ENCODE results near the gene HMG20B. TPM values are rescaled to one million over a fixed set of nuclear protein-coding genes. Genes with fewer than 3 reads are reported as not detected.

The HMG20B gene
- total and polyA plus RNA-seq, 2 of the 8 experiments (the other 6 are each of a cell fraction or from before 2014, with no cell fraction given): 42.9 to 74.2 TPM

- no peak for FAIRE-seq
- no peak overlapping the region for H3K9ac ChIP-seq (replicated peaks in 1 of 4; ENCODE audit: extremely low read depth in 1 of 4, low read depth in 3 of 4, low read length in 3 of 4)
These were observed 20.4 kb downstream of the HMG20B start for GRCh38 chr19:3593156-3593555.

More at GRCh38 chr19:3593156-3593555, 20.4 kb downstream of the HMG20B start:
- Histone ChIP-seq H3K14ac (ENCODE audit: insufficient read length) (no peak overlapping the region), H3K23me2 (ENCODE audit: low read depth, low read length) (no peaks in the 10 kb centered on the region), H3K79me1 (ENCODE audit: low read depth, low read length) (no peaks in the 10 kb centered on the region; the same call in 1 of the 2 replicates), H3K23ac (ENCODE audit: insufficient read length) (no peak overlapping the region), H3K79me2 (ENCODE audit: control insufficient read depth in 1 of 2, insufficient read depth in 2 of 2, low read length in 2 of 2) (no peaks in the 10 kb centered on the region), H2BK5ac (ENCODE audit: low read depth, low read length) (no peak overlapping the region), H2BK12ac (ENCODE audit: low read depth, low read length) (no peak overlapping the region; the same call in 1 of the 2 replicates), H3K4me2 (ENCODE audit: insufficient read depth in 1 of 2, low read depth in 2 of 2, low read length in 2 of 2) (no peak overlapping the region), H3K4me1 (replicated peaks in 1 of 4; ENCODE audit: control insufficient read depth in 3 of 4, insufficient read depth in 4 of 4, low read length in 3 of 4) (no peaks in the 10 kb centered on the region), H4K5ac (ENCODE audit: insufficient read length, low read depth, low read length) (no peak overlapping the region), H3K9me3 (ENCODE audit: insufficient read depth in 2 of 2, low read depth in 1 of 2, low read length in 1 of 2) (peaks cover 4 to 9% of the 10 kb centered on the region in 2 experiments; a peak in 3 of 4 replicates), H3K36me3 (ENCODE audit: control insufficient read depth in 2 of 4, insufficient read depth in 4 of 4, low read length in 3 of 4) (no peaks in the 10 kb centered on the region), H4K20me1 (replicated peaks in 1 of 2; ENCODE audit: control insufficient read depth in 1 of 2, insufficient read depth in 2 of 2, low read length in 2 of 2) (peaks cover 0 to 2% of the 10 kb centered on the region in 2 experiments), H4K8ac (ENCODE audit: extremely low read depth, insufficient read depth, low read length) (no peak overlapping the region), H3K56ac (replicated peaks; ENCODE audit: insufficient read length, low read depth, low read length) (no peak overlapping the region), H3K27me3 (replicated peaks in 1 of 4; ENCODE audit: control insufficient read depth in 3 of 4, extremely low read depth in 1 of 4, insufficient read depth in 3 of 4, low read length in 3 of 4) (peaks cover 0 to 2% (median 0%) of the 10 kb centered on the region in 4 experiments; a peak in 2 of 7 replicates), H2BK20ac (ENCODE audit: low read length) (no peak overlapping the region), H2BK120ac (replicated peaks; ENCODE audit: low read depth, low read length) (no peak overlapping the region), H4K91ac (replicated peaks; ENCODE audit: insufficient read length, low read length) (no peak overlapping the region), H2AFZ (ENCODE audit: low read length) (no peak overlapping the region), H3K4me3 (ENCODE audit: extremely low read depth in 1 of 4, insufficient read depth in 2 of 4, low read depth in 3 of 4, low read length in 4 of 4) (no peak overlapping the region), H3K27ac (ENCODE audit: low read depth, low read length) (no peak overlapping the region), H2BK15ac (ENCODE audit: low read length) (no peak overlapping the region), H3K18ac (ENCODE audit: extremely low read depth, low read length) (no peak overlapping the region), H3K4ac (replicated peaks; ENCODE audit: insufficient read length, low read depth, low read length) (no peak overlapping the region), H2AK5ac (ENCODE audit: low read depth, low read length) (no peak overlapping the region; the same call in 1 of the 2 replicates)
- DNase-seq (ENCODE audit: low read depth in 1 of 2, low spot score in 2 of 2): peak in 1 of 2 experiments; percentile 63
- POLR2A ChIA-PET (ENCODE audit: partially characterized antibody): interaction anchor here (0.9 to 1.6 kb wide), 3 partner anchors 12 to 108 kb away, joined by 3 to 6 read pairs (median 3); partner anchors contain the start of gene PIP5K1C
- WGBS, 2 experiments (ENCODE audit: extremely low coverage in 1 of 2, insufficient coverage in 1 of 2, insufficient read length in 1 of 2, insufficient replicate concordance in 2 of 2, low coverage in 1 of 2, low lambda C conversion rate in 2 of 2, missing lambda C conversion rate in 1 of 2): 48% methylated on average over 11 of the region's 11 CpGs; no CpG with 5 or more reads in 1 of the 2 experiments
- CTCF ChIA-PET (ENCODE audit: partially characterized antibody): interaction anchor here (0.9 to 3.9 kb wide), 14 partner anchors 9 to 99 kb away, joined by 3 to 29 read pairs (median 4); no protein-coding TSS in a partner anchor
- TF ChIP-seq NRF1 (IDR thresholded peaks at IDR 0.05; ENCODE audit: low read depth, low read length) (no peak), FOSL1 (IDR thresholded peaks at IDR 0.05; ENCODE audit: insufficient read depth, low read depth, low read length) (no peak), YY1 (IDR thresholded peaks at IDR 0.05; ENCODE audit: low read depth, low read length) (no peak), CHD2 (IDR thresholded peaks at IDR 0.05; ENCODE audit: low read length) (no peak), RAD21 (IDR thresholded peaks at IDR 0.05 in 1 of 2, conservative IDR thresholded peaks at IDR 0.05 in 1 of 2; ENCODE audit: low read depth in 2 of 2, low read length in 2 of 2) (peak; percentile 50 to 66), MAX (IDR thresholded peaks at IDR 0.05) (peak; percentile 32; the same call in 1 of the 2 replicates), KDM1A (IDR thresholded peaks at IDR 0.05; ENCODE audit: borderline replicate concordance, low read length) (no peak), CTCF (IDR thresholded peaks at IDR 0.05; ENCODE audit: control extremely low read depth in 1 of 3, insufficient read depth in 1 of 3, low read depth in 1 of 3, low read length in 3 of 3) (peak; percentile 73 to 77 (median 75))
